Stimulated activated CD4-positive, alpha-beta T cell treated with anti-CD3 and anti-CD28 coated beads, TNF-alpha, amount 100 ng/mL, for 4 hours (primary cell): ENCODE data around the gene SLC22A23.

Experiments used
- DNase-seq, 3 experiments: peaks; one replicate each; pipeline ENCODE4 v3.0.0-alpha.2; 2020; ENCODE audit warnings: low read depth in 3 of 3

SLC22A23 gene

GRCh38 chr6:3267162-3267561 is 189.7 kb downstream of the SLC22A23 start:
- no peak for DNase-seq

- DNase-seq, result no peak
These were observed 190.7 kb downstream of the SLC22A23 start for GRCh38 chr6:3266170-3266569.

- no peak for DNase-seq
These were observed 191.2 kb downstream of the SLC22A23 start for GRCh38 chr6:3265671-3266070.

- DNase-seq, result no peak
These were observed 192.5 kb downstream of the SLC22A23 start for GRCh38 chr6:3264356-3264755.

- no peak for DNase-seq
These were observed 193.8 kb downstream of the SLC22A23 start for GRCh38 chr6:3263096-3263495.

GRCh38 chr6:3261921-3262320 is 194.9 kb downstream of the SLC22A23 start:
- DNase-seq, result no peak

- DNase-seq, result no peak
These were observed 195.4 kb downstream of the SLC22A23 start for GRCh38 chr6:3261518-3261820.

- no peak for DNase-seq
These were observed 195.9 kb downstream of the SLC22A23 start for GRCh38 chr6:3260772-3261517.

GRCh38 chr6:3260296-3260695 is 196.6 kb downstream of the SLC22A23 start:
- DNase-seq, result no peak

GRCh38 chr6:3259491-3259958 is 197.3 kb downstream of the SLC22A23 start:
- DNase-seq, result peak in 1 of 3 experiments; percentile 13

GRCh38 chr6:3258720-3259490 is 197.9 kb downstream of the SLC22A23 start, which contains the start of gene PSMG4:
Gene PSMG4, plus strand, starts transcription at chr6:3258947. Its CDS starts 76 bp downstream, at chr6:3259023.
- peak; percentile 91 to 94 (median 92) for DNase-seq

- no peak for DNase-seq
These were observed 198.6 kb downstream of the SLC22A23 start for GRCh38 chr6:3258201-3258600.

GRCh38 chr6:3253597-3253961 is 203.3 kb downstream of the SLC22A23 start:
- DNase-seq, result no peak

GRCh38 chr6:3252861-3253596 is 203.8 kb downstream of the SLC22A23 start:
- DNase-seq, result no peak

GRCh38 chr6:3252369-3252768 is 204.5 kb downstream of the SLC22A23 start:
- DNase-seq, result no peak

GRCh38 chr6:3251462-3252314 is 205.2 kb downstream of the SLC22A23 start:
- DNase-seq, result peak; percentile 65 to 70 (median 68)

- DNase-seq, result no peak
These were observed 206.6 kb downstream of the SLC22A23 start for GRCh38 chr6:3250231-3250675.

GRCh38 chr6:3249821-3250220 is 207.0 kb downstream of the SLC22A23 start:
- DNase-seq, result no peak

- DNase-seq, result no peak
These were observed 209.3 kb downstream of the SLC22A23 start for GRCh38 chr6:3247255-3248146.

GRCh38 chr6:3245216-3245615 is 211.6 kb downstream of the SLC22A23 start:
- no peak for DNase-seq
